B cell (primary cell): ENCODE results near the gene LRRC31.

ENCODE experiments used
- EZH2 ChIP-seq: IDR thresholded peaks from 2 replicates; pipeline ENCODE4 v1.6.1; 2012; ENCODE audit warnings: borderline replicate concordance, low read depth, mild to moderate bottlenecking, moderate library complexity, low read length; ENCODE audit not compliant: insufficient read depth, poor library complexity, severe bottlenecking
- TF ChIP-seq, protein P1 (sequence below): fragments of 200-600 bp; IDR thresholded peaks from one replicate; pipeline ENCODE4 v1.8.0; 2022; ENCODE audit warnings: antibody characterized with exemption, mild to moderate bottlenecking

- TF ChIP-seq, protein P1, sequence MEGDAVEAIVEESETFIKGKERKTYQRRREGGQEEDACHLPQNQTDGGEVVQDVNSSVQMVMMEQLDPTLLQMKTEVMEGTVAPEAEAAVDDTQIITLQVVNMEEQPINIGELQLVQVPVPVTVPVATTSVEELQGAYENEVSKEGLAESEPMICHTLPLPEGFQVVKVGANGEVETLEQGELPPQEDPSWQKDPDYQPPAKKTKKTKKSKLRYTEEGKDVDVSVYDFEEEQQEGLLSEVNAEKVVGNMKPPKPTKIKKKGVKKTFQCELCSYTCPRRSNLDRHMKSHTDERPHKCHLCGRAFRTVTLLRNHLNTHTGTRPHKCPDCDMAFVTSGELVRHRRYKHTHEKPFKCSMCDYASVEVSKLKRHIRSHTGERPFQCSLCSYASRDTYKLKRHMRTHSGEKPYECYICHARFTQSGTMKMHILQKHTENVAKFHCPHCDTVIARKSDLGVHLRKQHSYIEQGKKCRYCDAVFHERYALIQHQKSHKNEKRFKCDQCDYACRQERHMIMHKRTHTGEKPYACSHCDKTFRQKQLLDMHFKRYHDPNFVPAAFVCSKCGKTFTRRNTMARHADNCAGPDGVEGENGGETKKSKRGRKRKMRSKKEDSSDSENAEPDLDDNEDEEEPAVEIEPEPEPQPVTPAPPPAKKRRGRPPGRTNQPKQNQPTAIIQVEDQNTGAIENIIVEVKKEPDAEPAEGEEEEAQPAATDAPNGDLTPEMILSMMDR = no peak
- no peak for TF ChIP-seq EZH2
Observed at GRCh38 chr3:169818316-169818715, 51.4 kb downstream of the LRRC31 start.
